ENCODE results near the gene APCDD1.
"Not testable (repeated sequence)": the region's sequence is repeated elsewhere in the genome, so short reads cannot be mapped to it uniquely, and the experiment has no call there.

Gene APCDD1

GRCh38 chr18:10487154-10487553 is 32.7 kb downstream of the APCDD1 start:
- no peak for DNase-seq (ENCODE audit: low read depth in 1 of 2, low spot score in 1 of 2)

- no peak for DNase-seq (ENCODE audit: low read depth in 1 of 2, low spot score in 1 of 2)
Observed at GRCh38 chr18:10488017-10488416, 33.6 kb downstream of the APCDD1 start.

GRCh38 chr18:10490401-10491165 is 36.1 kb downstream of the APCDD1 start:
- peak in 1 of 2 donors; percentile 39 for DNase-seq (ENCODE audit: low read depth in 1 of 2, low spot score in 1 of 2)

- no peak for DNase-seq (ENCODE audit: low read depth in 1 of 2, low spot score in 1 of 2)
Observed at GRCh38 chr18:10495936-10496335, 41.5 kb downstream of the APCDD1 start.

GRCh38 chr18:10497206-10497749 is 42.8 kb downstream of the APCDD1 start:
- no peak for DNase-seq (ENCODE audit: low read depth in 1 of 2, low spot score in 1 of 2)

- DNase-seq (ENCODE audit: low read depth in 1 of 2, low spot score in 1 of 2): no peak
Observed at GRCh38 chr18:10499230-10499629, 44.8 kb downstream of the APCDD1 start.

GRCh38 chr18:10500038-10500437 is 45.6 kb downstream of the APCDD1 start:
- no peak for DNase-seq (ENCODE audit: low read depth in 1 of 2, low spot score in 1 of 2)

- no peak for DNase-seq (ENCODE audit: low read depth in 1 of 2, low spot score in 1 of 2)
Observed at GRCh38 chr18:10504723-10505122, 50.3 kb downstream of the APCDD1 start.

GRCh38 chr18:10505892-10506291 is 51.5 kb downstream of the APCDD1 start:
- not testable (repeated sequence) for DNase-seq (ENCODE audit: low read depth in 1 of 2, low spot score in 1 of 2)

GRCh38 chr18:10508591-10508990 is 54.2 kb downstream of the APCDD1 start:
- DNase-seq (ENCODE audit: low read depth in 1 of 2, low spot score in 1 of 2): no peak

- no peak for DNase-seq (ENCODE audit: low read depth in 1 of 2, low spot score in 1 of 2)
Observed at GRCh38 chr18:10511236-10511635, 56.8 kb downstream of the APCDD1 start.

- no peak for DNase-seq (ENCODE audit: low read depth in 1 of 2, low spot score in 1 of 2)
Observed at GRCh38 chr18:10514082-10514481, 59.6 kb downstream of the APCDD1 start.

GRCh38 chr18:10514601-10515000 is 60.2 kb downstream of the APCDD1 start:
- DNase-seq (ENCODE audit: low read depth in 1 of 2, low spot score in 1 of 2): no peak

GRCh38 chr18:10515456-10515855 is 61.0 kb downstream of the APCDD1 start:
- no peak for DNase-seq (ENCODE audit: low read depth in 1 of 2, low spot score in 1 of 2)

GRCh38 chr18:10516078-10516477 is 61.6 kb downstream of the APCDD1 start:
- no peak for DNase-seq (ENCODE audit: low read depth in 1 of 2, low spot score in 1 of 2)

- no peak for DNase-seq (ENCODE audit: low read depth in 1 of 2, low spot score in 1 of 2)
Observed at GRCh38 chr18:10518595-10519255, 64.3 kb downstream of the APCDD1 start.

GRCh38 chr18:10519366-10519765 is 64.9 kb downstream of the APCDD1 start:
- DNase-seq (ENCODE audit: low read depth in 1 of 2, low spot score in 1 of 2): no peak

GRCh38 chr18:10519999-10520935 is 65.8 kb downstream of the APCDD1 start:
- peak in 1 of 2 donors; percentile 52 for DNase-seq (ENCODE audit: low read depth in 1 of 2, low spot score in 1 of 2)

- DNase-seq (ENCODE audit: low read depth in 1 of 2, low spot score in 1 of 2): no peak
Observed at GRCh38 chr18:10521566-10521965, 67.1 kb downstream of the APCDD1 start.

- no peak for DNase-seq (ENCODE audit: low read depth in 1 of 2, low spot score in 1 of 2)
Observed at GRCh38 chr18:10522574-10522973, 68.1 kb downstream of the APCDD1 start.

- DNase-seq (ENCODE audit: low read depth in 1 of 2, low spot score in 1 of 2): no peak
Observed at GRCh38 chr18:10523544-10523943, 69.1 kb downstream of the APCDD1 start.

Measured in activated CD4-positive, alpha-beta T cell treated with anti-CD3 and anti-CD28 coated beads, Interleukin-2, amount 50 U/mL, for 24 hours (primary cell).